ENCODE results near the gene DLK1.

GRCh38 chr14:100679707-100680438 lies 46.8 kb upstream of the DLK1 start:
- TF ChIP-seq, protein P1, sequence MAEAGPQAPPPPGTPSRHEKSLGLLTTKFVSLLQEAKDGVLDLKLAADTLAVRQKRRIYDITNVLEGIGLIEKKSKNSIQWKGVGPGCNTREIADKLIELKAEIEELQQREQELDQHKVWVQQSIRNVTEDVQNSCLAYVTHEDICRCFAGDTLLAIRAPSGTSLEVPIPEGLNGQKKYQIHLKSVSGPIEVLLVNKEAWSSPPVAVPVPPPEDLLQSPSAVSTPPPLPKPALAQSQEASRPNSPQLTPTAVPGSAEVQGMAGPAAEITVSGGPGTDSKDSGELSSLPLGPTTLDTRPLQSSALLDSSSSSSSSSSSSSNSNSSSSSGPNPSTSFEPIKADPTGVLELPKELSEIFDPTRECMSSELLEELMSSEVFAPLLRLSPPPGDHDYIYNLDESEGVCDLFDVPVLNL (CRISPR knock-in tag; IDR thresholded peaks at IDR 0.05; ENCODE audit: borderline replicate concordance, low read depth): no peak
- TF ChIP-seq TCF7 (CRISPR knock-in tag; IDR thresholded peaks at IDR 0.05; ENCODE audit: low read depth) (no peak), CTCF (IDR thresholded peaks at IDR 0.05) (no peak), NR1H2 (CRISPR knock-in tag; IDR thresholded peaks at IDR 0.05) (no peak), KAT7 (CRISPR knock-in tag; IDR thresholded peaks at IDR 0.05; ENCODE audit: borderline replicate concordance) (no peak), NFYB (CRISPR knock-in tag; conservative IDR thresholded peaks at IDR 0.05; ENCODE audit: low read depth) (no peak), RELA (CRISPR knock-in tag; IDR thresholded peaks at IDR 0.05; ENCODE audit: borderline replicate concordance) (no peak)
